HL-60/S4 treated with phorbol 12-myristate 13-acetate at 8.2 ng/mL for 4 days and 3 days (cell line): Measurements from ENCODE around the gene RCAN3.
"Not testable (repeated sequence)": the region's sequence is repeated elsewhere in the genome, so short reads cannot be mapped to it uniquely, and the experiment has no call there.

Experiments used
- in situ Hi-C: fragments of 300-500 bp; cut with MboI; formaldehyde crosslinking; loops from 2 replicates; pipeline ENCODE4 v1.15.0; 2022; ENCODE audit warnings: low sequenced_read_pairs

RCAN3 gene

DNA sequence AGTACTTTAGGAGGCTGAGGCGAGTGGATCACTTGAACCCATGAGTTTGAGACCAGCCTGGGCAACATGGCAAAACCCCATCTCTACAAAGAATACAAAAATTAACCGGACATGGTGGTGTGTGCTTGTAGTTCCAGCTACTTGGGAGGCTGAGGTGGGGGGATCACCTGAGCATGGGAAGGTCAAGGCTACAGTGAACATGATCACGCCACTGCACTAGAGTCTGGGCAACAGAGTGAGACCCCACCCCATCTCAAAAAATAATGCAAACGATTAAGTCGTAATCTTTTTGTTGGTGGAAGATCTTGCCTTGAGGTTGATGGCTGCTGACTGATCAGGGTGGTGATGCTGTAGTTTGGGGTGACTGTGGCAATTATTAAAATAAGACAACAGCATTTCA is 6.3 kb downstream of the RCAN3 start:
- in situ Hi-C loops = no loop called here

DNA sequence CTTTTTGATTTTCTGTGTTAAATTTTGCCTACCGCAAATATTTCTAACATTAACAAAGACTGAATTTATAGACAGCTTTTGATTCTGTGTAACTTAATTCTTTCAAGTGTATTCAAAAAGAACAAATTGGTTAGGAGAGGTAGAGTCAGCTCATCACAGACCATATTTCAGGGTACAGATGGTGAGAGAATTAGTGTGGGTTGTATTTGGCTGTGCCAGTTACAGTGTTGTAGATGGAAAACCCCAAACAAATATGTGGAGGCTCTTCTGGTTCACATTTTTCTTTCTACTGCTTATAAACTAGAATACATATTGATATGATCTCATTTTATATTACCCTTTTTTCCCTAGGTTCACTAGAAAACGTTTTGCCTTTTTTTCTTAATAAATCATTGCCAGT is 11.1 kb downstream of the RCAN3 start:
- in situ Hi-C loops = no loop called here

- in situ Hi-C loops = no loop called here
These were observed 12.3 kb downstream of the RCAN3 start for GRCh38 chr1:24514946-24515345.

- in situ Hi-C loops = not testable (repeated sequence)
These were observed 13.1 kb downstream of the RCAN3 start for GRCh38 chr1:24515671-24516209.

DNA sequence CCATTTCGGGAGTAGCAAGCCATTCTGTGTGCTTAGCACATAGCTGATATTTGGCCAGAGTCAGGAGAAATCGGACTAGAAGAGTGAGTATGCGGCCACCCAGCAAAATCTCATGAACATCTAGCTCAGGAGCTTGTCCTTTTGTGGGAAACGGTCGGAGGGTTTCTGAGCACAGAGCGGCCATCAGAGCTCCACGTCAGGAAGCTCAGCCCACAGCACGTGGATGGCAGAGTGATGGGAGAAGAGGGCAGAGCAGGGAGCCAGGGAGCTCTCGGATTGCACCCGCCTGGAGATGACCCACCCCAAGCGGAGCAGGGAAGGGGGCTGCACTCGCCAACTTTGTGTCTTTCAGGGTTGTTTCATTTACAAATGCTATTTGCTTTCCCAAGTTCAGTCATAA is 13.9 kb downstream of the RCAN3 start:
- in situ Hi-C loops = no loop called here

DNA sequence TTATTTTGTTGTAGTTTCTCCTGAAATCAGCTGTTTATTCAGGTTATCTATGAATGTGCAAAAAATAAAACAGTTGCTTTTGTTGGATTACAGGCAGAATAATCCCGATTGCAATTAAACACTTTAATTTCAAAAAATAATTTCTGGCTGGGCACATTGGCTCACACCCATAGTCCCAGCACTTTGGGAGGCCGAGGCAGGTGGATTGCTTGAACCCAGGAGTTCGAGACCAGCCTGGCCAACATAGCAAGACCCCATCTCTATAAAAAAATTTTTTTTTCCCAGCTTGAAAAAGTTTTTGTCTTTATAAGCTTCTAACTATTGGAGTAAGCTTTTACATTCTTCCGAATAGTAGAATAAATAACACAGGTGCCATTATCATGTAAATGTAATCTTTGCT is 15.3 kb downstream of the RCAN3 start:
- in situ Hi-C loops = no loop called here

DNA sequence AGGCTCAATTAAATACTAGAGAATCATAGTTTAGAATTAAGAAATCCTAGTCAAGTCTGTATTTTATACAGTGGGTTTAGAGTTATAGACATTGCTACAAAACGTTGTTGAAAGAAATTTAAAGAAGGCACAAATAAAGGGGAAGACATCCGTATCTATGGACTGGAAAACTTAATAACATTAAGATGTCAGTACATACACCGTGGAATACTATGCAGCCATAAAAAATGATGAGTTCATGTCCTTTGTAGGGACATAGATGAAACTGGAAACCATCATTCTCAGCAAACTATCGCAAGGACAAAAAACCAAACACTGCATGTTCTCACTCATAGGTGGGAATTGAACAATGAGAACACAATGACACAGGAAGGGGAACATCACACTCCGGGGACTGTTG is 17.6 kb downstream of the RCAN3 start:
- in situ Hi-C loops = not testable (repeated sequence)

DNA sequence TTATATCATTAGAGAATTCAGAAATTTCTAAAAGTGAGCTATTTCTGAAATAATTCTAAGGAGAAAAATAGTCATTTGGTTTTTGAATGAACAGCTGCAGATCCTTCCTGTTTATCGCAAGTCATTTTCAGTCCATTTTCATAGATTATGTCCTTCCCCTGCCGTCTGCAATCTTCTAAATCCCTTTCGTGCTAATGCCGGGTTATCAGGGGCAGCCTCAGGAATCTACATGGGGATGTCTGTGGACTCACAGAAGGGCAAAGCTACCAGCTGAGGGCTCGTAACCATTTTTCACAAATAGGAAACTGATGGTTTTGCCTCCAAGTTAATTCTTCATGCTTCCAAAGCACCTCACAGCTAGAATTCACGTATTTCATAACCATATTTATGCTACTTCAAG is 23.0 kb downstream of the RCAN3 start:
- in situ Hi-C loops = no loop called here

- in situ Hi-C loops = no loop called here
These were observed 23.4 kb downstream of the RCAN3 start for GRCh38 chr1:24526045-24526444.

DNA sequence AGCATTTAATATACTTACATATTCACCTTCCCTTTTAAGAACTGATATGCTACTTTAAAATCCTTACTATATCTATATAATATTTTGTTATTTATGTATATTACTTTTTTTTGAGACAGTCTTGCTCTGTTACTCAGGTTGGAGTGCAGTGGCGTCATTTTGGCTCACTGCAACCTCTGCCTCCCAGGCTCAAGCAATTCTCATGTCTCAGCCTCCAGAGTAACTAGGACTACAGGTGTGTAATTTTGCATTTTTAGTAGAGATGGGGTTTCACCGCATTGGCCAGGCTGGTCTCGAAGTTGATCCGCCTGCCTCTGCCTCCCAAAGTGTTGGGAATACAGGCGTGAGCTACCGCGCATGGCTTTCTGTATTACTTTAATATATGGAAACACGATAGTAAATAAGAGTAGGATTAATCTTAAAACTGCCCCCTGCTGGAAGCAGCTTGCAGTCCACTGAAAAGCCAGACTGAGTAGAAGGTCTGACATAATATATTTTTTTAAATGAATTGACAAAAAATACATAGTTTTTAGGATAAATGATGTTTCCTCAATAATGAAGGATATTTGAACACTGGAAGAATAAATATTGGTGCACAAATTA is 24.4 kb downstream of the RCAN3 start:
- in situ Hi-C loops = no loop called here

DNA sequence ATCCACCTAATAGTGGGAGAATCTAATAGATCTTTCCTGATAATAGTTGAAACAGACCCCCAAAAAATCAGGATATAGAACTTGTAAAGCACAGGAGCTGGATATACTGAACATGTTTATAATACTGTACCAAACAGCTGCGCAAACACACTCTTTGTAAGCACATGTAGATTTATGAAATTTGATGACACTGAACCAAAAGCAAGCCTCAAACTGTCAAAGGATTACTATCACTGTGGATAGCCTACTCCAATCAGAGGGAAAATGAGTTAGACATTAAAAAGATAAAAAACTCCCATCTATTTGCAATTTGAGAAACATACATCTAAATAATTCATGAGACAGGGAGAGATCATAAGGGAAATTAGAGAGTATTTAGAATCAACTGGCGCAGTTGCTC is 26.1 kb downstream of the RCAN3 start:
- in situ Hi-C loops = no loop called here

- in situ Hi-C loops = not testable (repeated sequence)
These were observed 26.7 kb downstream of the RCAN3 start for GRCh38 chr1:24529292-24529691.

DNA sequence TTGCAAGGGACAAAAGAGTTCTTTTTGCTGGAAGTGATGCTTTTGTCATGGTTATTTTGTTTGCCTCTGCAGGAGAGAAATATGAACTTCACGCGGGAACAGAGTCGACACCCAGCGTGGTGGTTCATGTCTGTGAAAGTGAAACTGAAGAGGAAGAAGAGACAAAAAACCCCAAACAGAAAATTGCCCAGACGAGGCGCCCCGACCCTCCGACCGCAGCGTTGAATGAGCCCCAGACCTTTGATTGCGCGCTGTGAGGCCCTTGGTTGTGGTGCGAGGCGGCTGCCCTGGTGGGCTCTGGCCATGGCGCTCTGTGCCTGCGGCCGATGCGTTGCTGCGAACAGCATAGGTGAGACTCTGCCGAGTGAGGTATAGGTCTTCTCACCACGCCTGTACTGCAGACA is 32.4 kb downstream of the RCAN3 start:
- in situ Hi-C loops = no loop called here

DNA sequence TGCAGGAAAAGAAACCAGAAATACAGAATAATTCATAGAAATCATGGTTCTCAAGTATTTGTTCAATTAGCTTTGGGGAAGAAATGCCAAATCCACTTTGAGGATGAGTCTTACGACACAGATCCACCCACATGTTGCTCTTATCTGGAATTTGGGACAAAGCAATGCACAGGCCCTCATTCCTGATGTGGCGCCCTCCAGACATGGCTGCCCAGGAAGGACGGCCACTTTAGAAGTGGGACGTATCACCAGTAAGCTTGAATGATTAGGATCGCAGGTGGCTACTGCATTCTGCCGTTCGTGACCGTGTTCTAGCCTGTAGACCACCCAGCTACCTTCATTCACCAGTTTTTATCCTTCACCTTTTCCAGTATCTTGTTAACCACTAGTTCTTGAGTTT is 33.1 kb downstream of the RCAN3 start:
- in situ Hi-C loops = no loop called here

GRCh38 chr1:24536391-24536840 is 33.8 kb downstream of the RCAN3 start:
- in situ Hi-C loops = no loop called here

DNA sequence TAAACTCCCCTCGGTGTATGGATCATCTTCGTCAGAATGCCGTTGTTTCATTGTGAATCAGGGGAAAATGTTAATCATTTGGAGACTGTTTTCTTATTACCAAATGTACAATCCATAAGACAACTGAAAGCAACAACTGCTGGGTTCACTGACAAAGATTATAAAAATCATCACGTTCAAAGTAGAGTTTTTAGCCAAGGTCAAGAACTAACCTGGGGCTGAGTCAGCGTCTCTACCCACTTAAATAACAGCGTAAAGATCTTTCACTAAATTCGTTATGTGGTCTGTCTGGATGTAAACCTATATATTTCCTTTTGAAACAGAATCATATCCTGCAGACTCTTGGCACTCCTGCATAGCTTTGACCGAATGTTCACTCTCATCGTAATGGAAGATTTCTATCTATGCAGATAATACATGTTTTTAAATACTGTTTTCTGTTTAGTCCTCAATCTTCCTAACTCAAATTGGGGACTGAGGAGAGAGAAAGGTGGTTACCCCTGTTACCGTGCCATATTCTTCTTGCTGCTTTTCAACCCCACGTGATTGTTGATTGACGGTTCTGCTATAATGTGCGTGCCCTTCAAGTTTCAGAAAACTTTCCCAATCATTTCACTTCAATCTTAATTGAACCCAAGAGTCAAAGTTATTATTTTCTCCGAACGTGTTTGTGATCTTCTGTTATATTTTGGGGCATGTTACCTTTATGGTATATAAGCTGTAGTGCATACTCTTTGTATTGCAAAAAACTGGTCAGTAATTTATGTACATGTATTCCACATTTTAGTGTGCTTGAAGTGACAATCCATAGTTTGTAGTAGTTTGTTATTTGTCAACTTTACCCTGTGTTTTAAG is 37.6 kb downstream of the RCAN3 start:
- in situ Hi-C loops = no loop called here

DNA sequence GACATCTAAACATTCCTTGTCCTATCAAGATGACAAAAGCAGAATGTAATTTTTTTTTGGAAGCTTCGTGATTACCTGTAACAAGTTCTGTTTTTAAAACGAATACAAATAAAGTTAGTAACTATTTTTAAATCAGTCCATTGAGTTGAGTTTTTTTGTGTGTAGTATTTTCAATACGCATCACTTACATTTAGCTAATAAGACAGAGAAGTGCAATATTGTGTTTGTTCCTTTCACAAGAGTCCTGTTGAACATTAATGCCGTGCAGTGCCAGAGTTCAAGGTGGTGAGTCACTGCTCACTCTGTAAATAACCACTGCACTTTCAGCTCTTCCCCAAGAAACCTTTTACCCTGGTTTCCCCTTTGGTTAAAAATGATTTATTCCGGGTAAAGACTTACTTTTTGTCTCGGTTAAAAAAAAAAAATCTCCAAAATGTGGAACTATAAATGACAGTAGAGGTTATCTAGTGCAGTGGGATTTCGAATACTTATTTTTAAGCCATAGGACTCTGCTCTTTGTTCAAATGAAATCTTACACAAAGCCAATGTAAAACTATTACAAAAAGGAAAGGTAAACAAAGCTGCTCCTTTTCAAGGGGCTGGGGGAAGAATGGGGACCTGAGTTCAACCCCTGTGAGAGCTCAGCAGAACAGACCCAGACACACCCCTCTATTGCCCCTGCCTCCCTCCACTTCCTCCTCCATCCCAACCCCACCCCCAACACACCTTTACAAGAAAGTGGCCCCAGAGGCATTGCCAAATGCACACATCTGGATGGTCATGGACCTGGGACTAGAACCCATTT is 38.5 kb downstream of the RCAN3 start:
- in situ Hi-C loops = no loop called here

GRCh38 chr1:24541711-24542346 is 39.2 kb downstream of the RCAN3 start:
- in situ Hi-C loops = no loop called here

DNA sequence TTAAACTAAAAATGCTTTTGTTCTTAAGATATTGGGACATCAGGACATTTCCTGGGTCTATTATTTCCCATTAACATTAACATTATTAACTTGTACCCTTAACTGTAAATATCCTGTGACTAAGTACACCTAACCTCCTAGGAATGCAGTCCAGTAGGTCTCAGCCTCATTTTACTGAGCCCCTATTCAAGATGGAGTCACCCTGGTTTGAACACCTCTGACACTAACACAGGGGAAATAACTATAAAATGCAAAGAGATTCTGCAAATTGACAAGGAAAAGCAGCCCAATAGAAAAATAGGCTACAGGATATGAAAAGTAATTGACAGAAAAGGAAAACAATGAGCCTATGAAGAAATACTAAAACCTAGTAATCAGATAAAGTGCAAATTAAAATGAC is 41.6 kb downstream of the RCAN3 start:
- in situ Hi-C loops = no loop called here

DNA sequence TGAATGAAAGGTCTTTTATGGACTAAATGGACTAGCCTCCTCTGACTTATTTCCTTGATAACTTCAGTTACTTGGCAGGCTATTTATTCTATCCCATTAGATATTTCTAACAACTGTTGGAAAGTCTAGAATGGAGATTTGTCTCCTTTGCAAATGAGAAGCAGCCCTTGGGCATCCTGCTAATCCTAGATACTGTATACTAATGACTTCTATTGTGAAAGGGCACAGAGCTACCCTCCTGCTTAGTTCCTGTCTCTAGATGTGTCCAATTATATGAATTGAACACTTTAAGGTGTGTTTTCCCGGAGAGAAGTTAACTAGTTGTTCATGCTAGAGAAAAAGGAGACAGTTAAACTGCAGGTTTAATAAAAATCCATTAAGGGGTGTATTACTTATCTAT is 43.0 kb downstream of the RCAN3 start:
- in situ Hi-C loops = no loop called here

GRCh38 chr1:24547195-24547594 is 44.6 kb downstream of the RCAN3 start:
- in situ Hi-C loops = no loop called here
